Vagina (tissue), 2 donors: ENCODE measurements around the gene PRSS58. TPM values are rescaled to one million over a fixed set of nuclear protein-coding genes. Genes with fewer than 3 reads are reported as not detected.

Source experiments
- DNase-seq, 2 donors: peaks; one replicate each; pipeline ENCODE4 v3.0.0-alpha.2; 2017; ENCODE audit errors: extremely low spot score in 2 of 2
- H3K27ac ChIP-seq: fragments of 200-600 bp; sonication (generic); one replicate; pipeline ENCODE4 v1.5.1; 2019
- H3K27me3 ChIP-seq: fragments of 200-600 bp; sonication (generic); one replicate; pipeline ENCODE4 v1.5.1; 2019
- H3K36me3 ChIP-seq, 2 donors: fragments of 200-600 bp; sonication (generic); one replicate each; pipeline ENCODE4 v1.5.1; 2017 to 2019
- H3K4me1 ChIP-seq: fragments of 200-600 bp; sonication (generic); one replicate; pipeline ENCODE4 v1.5.1; 2019
- H3K4me3 ChIP-seq, 2 donors: fragments of 200-600 bp; sonication (generic); 1 replicate in 1 of 2; 2 replicates in 1 of 2; pipeline ENCODE4 v1.5.1; 2016 to 2019
- H3K9me3 ChIP-seq: fragments of 200-600 bp; sonication (generic); one replicate; pipeline ENCODE4 v1.5.1; 2019
- CTCF ChIP-seq, 3 experiments: fragments of 450-650 bp in 2 of 3; fragments of 200-600 bp in 1 of 3; sonication (generic) in 1 of 3; IDR thresholded peaks; one replicate each; pipeline ENCODE4 v1.5.1; 2017 to 2019; ENCODE audit warnings: antibody characterized with exemption in 3 of 3, mild to moderate bottlenecking in 2 of 3, moderate library complexity in 2 of 3
- POLR2A ChIP-seq, 2 donors: fragments of 450-650 bp; IDR thresholded peaks; one replicate each; pipeline ENCODE4 v1.6.1; 2017; ENCODE audit warnings: antibody characterized with exemption in 2 of 2, mild to moderate bottlenecking in 2 of 2, moderate library complexity in 2 of 2
- POLR2AphosphoS5 ChIP-seq, 2 donors: sonication (generic); formaldehyde crosslinking; IDR thresholded peaks; one replicate each; pipeline ENCODE4 v1.9.0; 2017; ENCODE audit warnings: antibody characterized with exemption in 2 of 2, mild to moderate bottlenecking in 2 of 2, low read depth in 1 of 2; ENCODE audit not compliant: insufficient read depth in 1 of 2
- intact Hi-C: fragments of 100-400 bp; cut with DNase I; formaldehyde crosslinking; loops from one replicate; pipeline ENCODE4 v1.15.1; 2023
- total RNA-seq: library from RNA; depleted of rRNA; stranded (reverse); fragments of >200 nt; gene quantifications from one replicate; pipeline ENCODE4 v1.2.3, GENCODE V29; 2016

The PRSS58 gene
- total RNA-seq, 1 donor from 2014 or later: not detected

- no peaks in the 10 kb centered on the region for H3K4me1 ChIP-seq
- DNase-seq: no peak
Observed at GRCh38 chr7:142301299-142301698, 43.4 kb upstream of the PRSS58 start.

GRCh38 chr7:142300689-142301088 is 42.8 kb upstream of the PRSS58 start:
- TF ChIP-seq POLR2AphosphoS5 (IDR thresholded peaks at IDR 0.05; ENCODE audit: insufficient read depth in 1 of 2, low read depth in 1 of 2) (no peak), CTCF (IDR thresholded peaks at IDR 0.05) (no peak)
- H3K4me3 ChIP-seq: no peak overlapping the region
- intact Hi-C loops: no loop called here
- H3K27ac ChIP-seq: no peak overlapping the region
- H3K9me3 ChIP-seq: no peaks in the 10 kb centered on the region
- no peaks in the 10 kb centered on the region for H3K4me1 ChIP-seq
- no peak for DNase-seq
- no peaks in the 10 kb centered on the region for H3K27me3 ChIP-seq
- H3K36me3 ChIP-seq: no peaks in the 10 kb centered on the region

More at GRCh38 chr7:142301299-142301698, 43.4 kb upstream of the PRSS58 start:
- H3K4me3 ChIP-seq: no peak overlapping the region
- intact Hi-C loops: no loop called here
- no peaks in the 10 kb centered on the region for H3K36me3 ChIP-seq
- TF ChIP-seq POLR2AphosphoS5 (IDR thresholded peaks at IDR 0.05; ENCODE audit: insufficient read depth in 1 of 2, low read depth in 1 of 2): no peak
- no peak for TF ChIP-seq CTCF (IDR thresholded peaks at IDR 0.05)
- TF ChIP-seq POLR2A (IDR thresholded peaks at IDR 0.05): no peak
- no peaks in the 10 kb centered on the region for H3K27me3 ChIP-seq
- no peak overlapping the region for H3K27ac ChIP-seq
- H3K9me3 ChIP-seq: no peaks in the 10 kb centered on the region

DNA sequence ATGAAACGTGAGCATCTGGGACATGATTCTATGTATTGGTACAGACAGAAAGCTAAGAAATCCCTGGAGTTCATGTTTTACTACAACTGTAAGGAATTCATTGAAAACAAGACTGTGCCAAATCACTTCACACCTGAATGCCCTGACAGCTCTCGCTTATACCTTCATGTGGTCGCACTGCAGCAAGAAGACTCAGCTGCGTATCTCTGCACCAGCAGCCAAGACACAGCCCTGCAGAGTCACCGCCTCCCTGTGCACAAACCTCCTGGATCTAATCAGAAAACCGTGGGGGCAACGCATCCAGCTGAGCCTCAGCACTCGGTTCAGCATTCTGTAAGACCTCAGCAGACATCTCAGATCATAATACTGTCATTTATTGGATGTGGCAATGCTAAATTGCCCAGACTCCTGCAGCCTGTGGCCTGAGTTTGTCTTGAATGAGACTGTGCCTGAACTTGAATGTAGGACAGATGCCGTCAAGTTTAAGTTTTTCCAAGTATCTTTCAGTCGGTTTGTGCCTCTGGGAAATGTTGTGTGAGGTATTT is 41.5 kb upstream of the PRSS58 start:
- intact Hi-C loops: no loop called here
- no peak overlapping the region for H3K4me3 ChIP-seq
- no peaks in the 10 kb centered on the region for H3K4me1 ChIP-seq
- H3K27me3 ChIP-seq: no peaks in the 10 kb centered on the region
- no peaks in the 10 kb centered on the region for H3K36me3 ChIP-seq
- TF ChIP-seq POLR2A (IDR thresholded peaks at IDR 0.05): no peak
- TF ChIP-seq POLR2AphosphoS5 (IDR thresholded peaks at IDR 0.05; ENCODE audit: insufficient read depth in 1 of 2, low read depth in 1 of 2): no peak
- no peak for TF ChIP-seq CTCF (IDR thresholded peaks at IDR 0.05)
- DNase-seq: no peak
- no peaks in the 10 kb centered on the region for H3K9me3 ChIP-seq
- no peak overlapping the region for H3K27ac ChIP-seq

DNA sequence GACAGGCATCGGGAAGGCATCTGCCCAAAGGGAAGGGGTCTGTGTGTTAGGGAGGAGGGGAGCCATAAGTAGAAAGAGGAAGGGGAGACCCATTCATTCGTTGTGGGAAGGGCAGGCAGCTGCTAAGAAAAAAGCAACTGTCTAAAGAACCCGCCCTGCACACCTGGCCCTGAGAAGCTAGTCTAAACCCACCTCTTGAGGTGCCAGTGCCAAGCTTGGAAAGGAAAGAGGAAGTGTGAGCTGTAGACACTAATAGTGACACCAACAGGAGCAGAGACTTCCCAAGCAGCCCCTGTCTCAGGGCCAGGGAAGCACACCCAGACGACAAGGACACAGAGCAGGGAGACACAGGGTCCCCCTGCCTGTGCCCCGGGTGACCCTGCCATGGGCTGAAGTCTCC is 40.8 kb upstream of the PRSS58 start:
- TF ChIP-seq CTCF (IDR thresholded peaks at IDR 0.05) (no peak), POLR2AphosphoS5 (IDR thresholded peaks at IDR 0.05; ENCODE audit: insufficient read depth in 1 of 2, low read depth in 1 of 2) (no peak), POLR2A (IDR thresholded peaks at IDR 0.05) (no peak)
- H3K27me3 ChIP-seq: no peaks in the 10 kb centered on the region
- H3K36me3 ChIP-seq: no peaks in the 10 kb centered on the region
- no peaks in the 10 kb centered on the region for H3K9me3 ChIP-seq
- intact Hi-C loops: no loop called here
- no peaks in the 10 kb centered on the region for H3K4me1 ChIP-seq
- no peak overlapping the region for H3K4me3 ChIP-seq
- H3K27ac ChIP-seq: no peak overlapping the region
- DNase-seq: no peak

DNA sequence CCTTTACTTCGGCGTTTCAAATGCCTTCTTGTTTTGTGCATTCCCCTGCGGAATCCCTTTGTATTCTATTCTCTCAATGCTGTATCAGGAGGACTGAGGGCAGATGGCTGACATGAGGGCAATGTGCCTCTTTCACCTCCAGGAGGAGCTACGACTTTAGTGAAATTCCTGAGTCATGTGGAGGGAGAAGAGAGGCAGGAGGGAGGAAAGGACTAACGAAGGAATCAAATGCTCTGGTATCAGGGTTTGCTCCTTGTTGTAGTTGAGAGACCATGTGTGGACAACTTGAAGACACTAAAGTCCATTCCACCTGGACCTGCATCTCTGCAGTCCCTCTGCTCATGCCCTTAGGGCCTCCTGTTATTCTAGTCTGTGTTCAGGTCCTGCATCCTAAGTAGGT is 40.2 kb upstream of the PRSS58 start:
- Histone ChIP-seq H3K27me3 (no peaks in the 10 kb centered on the region), H3K36me3 (no peaks in the 10 kb centered on the region), H3K9me3 (no peaks in the 10 kb centered on the region), H3K4me1 (no peaks in the 10 kb centered on the region), H3K27ac (no peak overlapping the region), H3K4me3 (no peak overlapping the region)
- no peak for TF ChIP-seq POLR2A (IDR thresholded peaks at IDR 0.05)
- no peak for TF ChIP-seq POLR2AphosphoS5 (IDR thresholded peaks at IDR 0.05; ENCODE audit: insufficient read depth in 1 of 2, low read depth in 1 of 2)
- no peak for TF ChIP-seq CTCF (IDR thresholded peaks at IDR 0.05)
- intact Hi-C loops: no loop called here
- no peak for DNase-seq
